Stomach (tissue), 9 donors: ENCODE measurements around the gene SUPT20H. TPM values are rescaled to one million over a fixed set of nuclear protein-coding genes. Genes with fewer than 3 reads are reported as not detected.
"Not testable (repeated sequence)": the region's sequence is repeated elsewhere in the genome, so short reads cannot be mapped to it uniquely, and the experiment has no call there.

ENCODE experiments used
- DNase-seq, 2 donors: peaks; one replicate each; pipeline versions ENCODE4 v3.0.0 to v3.0.0-alpha.2; 2013 to 2019
- H3K27ac ChIP-seq, 5 donors: fragments of 200-600 bp in 4 of 5; sonication (generic) in 4 of 5; one replicate each; pipeline ENCODE4 v1.5.1; 2013 to 2019; ENCODE audit warnings: mild to moderate bottlenecking in 1 of 5, moderate library complexity in 1 of 5
- H3K27me3 ChIP-seq, 3 donors: fragments of 200-600 bp; sonication (generic); one replicate each; pipeline ENCODE4 v1.5.1; 2017 to 2019; ENCODE audit warnings: mixed run types in 1 of 3
- H3K36me3 ChIP-seq, 4 donors: fragments of 200-600 bp; sonication (generic); 1 replicate in 3 of 4; 2 replicates in 1 of 4; pipeline ENCODE4 v1.5.1; 2016 to 2019
- H3K4me1 ChIP-seq, 4 donors: fragments of 200-600 bp; sonication (generic); one replicate each; pipeline ENCODE4 v1.5.1; 2016 to 2019
- H3K4me3 ChIP-seq, 4 donors: fragments of 200-600 bp; sonication (generic) in 3 of 4; one replicate each; pipeline ENCODE4 v1.5.1; 2016 to 2019; ENCODE audit warnings: mild to moderate bottlenecking in 1 of 4
- H3K9me3 ChIP-seq, 4 donors: fragments of 200-600 bp; sonication (generic); one replicate each; pipeline ENCODE4 v1.5.1; 2016 to 2019
- CTCF ChIP-seq, 7 experiments: fragments of 450-650 bp in 4 of 7; fragments of 200-600 bp in 3 of 7; sonication (generic) in 3 of 7; IDR thresholded peaks; one replicate each; pipeline ENCODE4 v1.5.1; 2016 to 2019; ENCODE audit warnings: antibody characterized with exemption in 7 of 7, control low read depth in 2 of 7, mild to moderate bottlenecking in 1 of 7
- EP300 ChIP-seq: sonication (generic); formaldehyde crosslinking; IDR thresholded peaks from one replicate; pipeline ENCODE4 v1.6.1; 2017; ENCODE audit warnings: antibody characterized with exemption
- POLR2A ChIP-seq, 4 donors: fragments of 450-650 bp; IDR thresholded peaks; one replicate each; pipeline ENCODE4 v1.6.1; 2016; ENCODE audit warnings: antibody characterized with exemption in 4 of 4, control low read depth in 2 of 4, mild to moderate bottlenecking in 1 of 4, moderate library complexity in 1 of 4
- POLR2AphosphoS5 ChIP-seq, 3 donors: sonication (generic); formaldehyde crosslinking; IDR thresholded peaks; one replicate each; pipeline ENCODE4 v1.6.1; 2016; ENCODE audit warnings: antibody characterized with exemption in 3 of 3
- WGBS, 5 donors: extraction: QIAGEN DNeasy Blood & Tissue Kit in 3 of 5; methylation state at CpG; one replicate each; pipeline versions ENCODE4 v1.1.5 to v1.1.7; 2013 to 2018; 5-methylcytosine and 5-hydroxymethylcytosine counted together
- intact Hi-C: fragments of 100-400 bp; cut with DNase I; formaldehyde crosslinking; loops from one replicate; pipeline ENCODE4 v1.15.1; 2023; ENCODE audit warnings: low total_unique reads
- polyA plus RNA-seq, 3 donors: library from polyadenylated mRNA; stranded (reverse); fragments of 200-250 nt; gene quantifications; one replicate each; pipeline ENCODE4 v1.2.3, GENCODE V29; 2013
- total RNA-seq, 5 donors: library from RNA; depleted of rRNA; stranded (reverse); fragments of >200 nt; gene quantifications; one replicate each; pipeline versions ENCODE4 v1.1.0 to v1.2.3, GENCODE V29; 2014 to 2016
- donor health status: healthy with polysubstance abuse.
- donor health status: Bipolar disorder and iron deficiency.
- donor health status: healthy.

SUPT20H gene
- total and polyA plus RNA-seq, 8 donors = 16.9 to 152 (median 57.2) TPM

GRCh38 chr13:37069597-37070103 lies 10.2 kb upstream of the SUPT20H start:
- WGBS, 5 donors = 60 to 90% (median 87%) methylated on average over 1 to 22 of the region's 22 CpGs
- Histone ChIP-seq H3K4me3 (no peak overlapping the region), H3K4me1 (no peaks in the 10 kb centered on the region), H3K9me3 (no peaks in the 10 kb centered on the region), H3K27me3 (no peaks in the 10 kb centered on the region), H3K36me3 (no peaks in the 10 kb centered on the region), H3K27ac (no peak overlapping the region)
- TF ChIP-seq POLR2AphosphoS5 (IDR thresholded peaks at IDR 0.05) = no peak
- intact Hi-C loops = no loop called here
- no peak for DNase-seq

- H3K4me1 ChIP-seq = no peaks in the 10 kb centered on the region
- H3K36me3 ChIP-seq = no peaks in the 10 kb centered on the region
- H3K27ac ChIP-seq = no peak overlapping the region
- H3K27me3 ChIP-seq = no peaks in the 10 kb centered on the region
- no peak for DNase-seq
- H3K4me3 ChIP-seq = no peak overlapping the region
- intact Hi-C loops = no loop called here
- H3K9me3 ChIP-seq = no peaks in the 10 kb centered on the region
- no peak for TF ChIP-seq POLR2A (IDR thresholded peaks at IDR 0.05)
- TF ChIP-seq CTCF (IDR thresholded peaks at IDR 0.05) = no peak
- no peak for TF ChIP-seq POLR2AphosphoS5 (IDR thresholded peaks at IDR 0.05)
- no peak for TF ChIP-seq EP300
Measured at GRCh38 chr13:37068962-37069361, 9.5 kb upstream of the SUPT20H start.

GRCh38 chr13:37067874-37068273 lies 8.4 kb upstream of the SUPT20H start:
- Histone ChIP-seq H3K4me1 (no peaks in the 10 kb centered on the region), H3K36me3 (no peaks in the 10 kb centered on the region), H3K4me3 (no peak overlapping the region), H3K9me3 (no peaks in the 10 kb centered on the region), H3K27ac (no peak overlapping the region), H3K27me3 (no peaks in the 10 kb centered on the region)
- TF ChIP-seq CTCF (IDR thresholded peaks at IDR 0.05) (no peak), POLR2AphosphoS5 (IDR thresholded peaks at IDR 0.05) (no peak), EP300 (no peak), POLR2A (IDR thresholded peaks at IDR 0.05) (no peak)
- WGBS, 5 donors = 60 to 85% (median 78%) methylated on average over 2 of the region's 2 CpGs
- intact Hi-C loops = no loop called here
- no peak for DNase-seq

- DNase-seq = no peak
- no peaks in the 10 kb centered on the region for H3K9me3 ChIP-seq
- H3K4me1 ChIP-seq = no peaks in the 10 kb centered on the region
- H3K27me3 ChIP-seq = no peaks in the 10 kb centered on the region
- no peak for TF ChIP-seq POLR2A (IDR thresholded peaks at IDR 0.05)
- TF ChIP-seq POLR2AphosphoS5 (IDR thresholded peaks at IDR 0.05) = no peak
- TF ChIP-seq CTCF (IDR thresholded peaks at IDR 0.05) = no peak
- TF ChIP-seq EP300 = no peak
- intact Hi-C loops = no loop called here
- no peak overlapping the region for H3K27ac ChIP-seq
- no peak overlapping the region for H3K4me3 ChIP-seq
- H3K36me3 ChIP-seq = no peaks in the 10 kb centered on the region
- WGBS, 5 donors = 76 to 85% (median 77%) methylated on average over 6 of the region's 6 CpGs
Measured at GRCh38 chr13:37065890-37066526, 6.5 kb upstream of the SUPT20H start.

- peak overlapping the region; percentile 90 to 96 (median 95) for H3K27ac ChIP-seq
- TF ChIP-seq CTCF (IDR thresholded peaks at IDR 0.05) (no peak), EP300 (no peak), POLR2A (IDR thresholded peaks at IDR 0.05) (no peak), POLR2AphosphoS5 (IDR thresholded peaks at IDR 0.05) (no peak)
- H3K4me1 ChIP-seq = peaks cover 7 to 33% (median 21%) of the 10 kb centered on the region in 4 donors
- intact Hi-C loops = no loop called here
- H3K36me3 ChIP-seq = peaks cover 0 to 4% (median 0%) of the 10 kb centered on the region in 4 donors
- peak overlapping the region; percentile 86 to 94 (median 87) for H3K4me3 ChIP-seq
- WGBS, 5 donors = 14 to 19% (median 17%) methylated on average over 10 of the region's 10 CpGs
- no peaks in the 10 kb centered on the region for H3K27me3 ChIP-seq
- DNase-seq = no peak
- no peaks in the 10 kb centered on the region for H3K9me3 ChIP-seq
Measured at GRCh38 chr13:37059848-37060192, 332 bp upstream of the SUPT20H start.

GRCh38 chr13:37056228-37056627 lies 3.3 kb downstream of the SUPT20H start:
- H3K36me3 ChIP-seq, DNase-seq, intact Hi-C loops, H3K4me3 ChIP-seq, H3K27me3 ChIP-seq, H3K9me3 ChIP-seq, H3K27ac ChIP-seq: not testable (repeated sequence)
- H3K4me1 ChIP-seq = peaks cover 7 to 45% (median 25%) of the 10 kb centered on the region in 4 donors
- WGBS, 5 donors = 87 to 97% (median 94%) methylated on average over 2 of the region's 2 CpGs

- Histone ChIP-seq H3K36me3 (peaks cover 0 to 21% (median 8%) of the 10 kb centered on the region in 4 donors), H3K4me1 (peaks cover 3 to 37% (median 17%) of the 10 kb centered on the region in 4 donors)
- H3K4me3 ChIP-seq, H3K27me3 ChIP-seq, DNase-seq, intact Hi-C loops, H3K27ac ChIP-seq, H3K9me3 ChIP-seq: not testable (repeated sequence)
- 93 to 98% (median 96%) methylated on average over 3 of the region's 3 CpGs for WGBS, 5 donors
Measured at GRCh38 chr13:37053111-37053510, 6.4 kb downstream of the SUPT20H start.
